ENCODE measurements around the gene RAB30. TPM values are rescaled to one million over a fixed set of nuclear protein-coding genes. Genes with fewer than 3 reads are reported as not detected.
"Not testable (repeated sequence)": the region's sequence is repeated elsewhere in the genome, so short reads cannot be mapped to it uniquely, and the experiment has no call there.

The RAB30 gene
- total RNA-seq, 1 donor from 2014 or later, result 18.6 TPM

GRCh38 chr11:82950502-82950901 lies 121.2 kb downstream of the RAB30 start:
- DNase-seq (ENCODE audit: extremely low read depth, low read depth, low spot score), result not testable (repeated sequence)

DNA sequence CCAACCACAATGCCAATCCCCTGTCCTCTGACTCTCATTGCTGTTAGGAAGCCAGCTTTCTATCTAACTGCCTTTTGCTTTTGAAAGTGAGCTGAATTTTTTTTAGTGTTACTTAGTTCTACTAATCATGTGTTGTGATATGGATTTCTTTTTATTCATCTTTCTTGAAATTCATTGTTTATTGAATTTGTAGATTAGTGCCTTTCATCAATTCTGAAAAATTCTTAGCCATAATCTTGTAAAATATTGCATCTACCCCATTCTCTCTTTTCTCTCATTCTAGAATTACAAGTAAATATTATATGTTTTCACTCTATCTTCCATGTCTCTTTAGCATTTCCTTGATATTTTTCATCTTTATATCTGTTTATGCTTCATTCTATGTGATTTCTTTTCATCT lies 122.3 kb downstream of the RAB30 start:
- no peak for DNase-seq (ENCODE audit: extremely low read depth, low read depth, low spot score)

- DNase-seq (ENCODE audit: extremely low read depth, low read depth, low spot score), result no peak
Measured at GRCh38 chr11:82945682-82946081, 126.0 kb downstream of the RAB30 start.

DNA sequence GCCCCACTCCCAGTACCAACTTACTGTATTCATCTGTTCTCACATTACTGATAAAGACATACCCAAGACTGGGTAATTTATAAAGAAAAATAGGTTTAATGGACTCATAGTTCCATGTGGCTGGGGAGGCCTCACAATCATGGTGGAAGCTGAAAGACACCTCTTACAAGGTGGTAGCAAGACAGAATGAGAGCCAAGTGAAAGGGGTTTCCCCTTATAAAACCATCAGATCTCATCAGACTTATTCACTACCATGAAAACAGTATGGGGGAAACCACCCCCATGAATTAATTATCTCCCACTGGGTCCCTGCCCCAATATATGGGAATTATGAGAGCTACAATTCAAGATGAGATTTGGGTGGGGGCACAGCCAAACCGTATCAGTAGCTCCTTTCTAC lies 126.7 kb downstream of the RAB30 start:
- DNase-seq (ENCODE audit: extremely low read depth, low read depth, low spot score), result not testable (repeated sequence)

DNA sequence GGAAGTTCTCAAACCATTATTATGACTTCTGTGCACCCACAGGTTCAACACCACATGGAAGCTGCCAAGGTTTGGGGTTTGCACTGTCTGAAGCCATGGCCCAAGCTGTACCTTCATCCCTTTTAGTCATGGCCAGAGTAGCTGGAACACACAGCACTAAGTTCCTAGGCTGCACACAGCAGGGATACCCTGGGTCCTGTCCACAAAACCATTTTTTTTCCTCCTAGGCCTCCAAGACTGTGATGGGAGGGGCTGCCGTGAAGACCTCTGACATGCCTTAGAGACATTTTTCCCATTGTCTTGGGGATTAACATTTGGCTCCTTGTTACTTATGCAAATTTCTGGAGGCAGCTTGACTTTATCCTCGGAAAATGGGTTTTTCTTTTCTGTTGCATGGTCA lies 127.5 kb downstream of the RAB30 start:
- DNase-seq (ENCODE audit: extremely low read depth, low read depth, low spot score), result no peak

GRCh38 chr11:82943430-82943829 lies 128.3 kb downstream of the RAB30 start:
- DNase-seq (ENCODE audit: extremely low read depth, low read depth, low spot score), result not testable (repeated sequence)

DNA sequence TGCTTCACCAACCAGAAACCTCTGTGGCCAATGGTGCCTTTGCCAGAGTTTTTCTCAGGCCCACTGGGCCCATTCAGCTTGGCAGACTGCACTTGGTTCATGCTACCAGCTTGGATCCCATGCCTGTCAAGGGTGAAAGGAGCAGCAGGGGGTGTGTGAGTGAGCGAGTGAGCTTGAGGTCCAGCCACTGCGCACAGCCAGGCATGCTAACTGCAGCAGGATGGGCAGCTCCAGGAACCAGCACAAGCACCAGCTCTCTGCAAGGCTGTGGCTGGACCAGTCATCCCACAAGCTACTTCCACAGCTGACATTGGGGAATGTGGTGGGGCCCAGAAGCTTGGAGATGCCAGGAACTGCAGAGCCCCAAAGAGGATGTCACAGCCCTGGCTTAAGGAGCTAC lies 129.3 kb downstream of the RAB30 start:
- DNase-seq (ENCODE audit: extremely low read depth, low read depth, low spot score), result no peak

DNA sequence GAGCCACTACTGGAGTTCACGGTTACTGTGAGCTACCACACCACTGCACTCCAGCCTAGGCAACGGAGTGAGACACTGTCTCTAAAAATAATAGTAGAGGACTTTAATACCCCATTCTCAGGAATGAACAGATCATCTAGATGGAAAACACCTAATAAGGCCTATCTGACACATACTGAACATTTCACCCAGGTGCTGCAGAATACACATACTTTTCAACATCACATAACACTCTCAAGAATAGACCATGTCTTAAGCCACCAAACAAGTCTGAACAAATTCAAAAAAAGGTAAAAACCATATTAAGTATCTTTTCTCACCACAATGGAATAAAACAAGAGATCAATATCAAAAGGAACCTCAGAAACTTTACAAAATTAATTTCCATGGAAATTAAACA lies 132.2 kb downstream of the RAB30 start:
- no peak for DNase-seq (ENCODE audit: extremely low read depth, low read depth, low spot score)

GRCh38 chr11:82937554-82937953 lies 134.1 kb downstream of the RAB30 start:
- DNase-seq (ENCODE audit: extremely low read depth, low read depth, low spot score), result no peak

DNA sequence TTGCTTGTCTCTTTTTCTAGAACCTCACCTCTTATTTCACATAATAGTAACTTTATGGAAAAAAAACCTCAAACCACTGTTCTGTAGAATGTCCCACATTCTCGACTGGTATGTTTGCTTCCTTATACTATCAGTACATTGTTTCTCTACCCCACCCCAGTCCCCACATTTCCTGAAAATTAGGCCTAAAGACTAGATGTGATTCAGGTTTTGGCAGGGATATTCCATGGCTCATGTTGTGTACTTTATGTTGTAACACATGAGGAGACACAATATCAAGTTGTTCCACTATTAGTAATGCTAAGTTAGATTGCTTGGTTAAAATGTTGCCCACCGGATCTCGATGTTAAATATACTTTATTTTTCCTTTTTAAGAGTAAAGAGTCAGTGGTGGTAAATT lies 135.4 kb downstream of the RAB30 start:
- DNase-seq (ENCODE audit: extremely low read depth, low read depth, low spot score), result peak; percentile 20

GRCh38 chr11:82932564-82932963 lies 139.1 kb downstream of the RAB30 start:
- DNase-seq (ENCODE audit: extremely low read depth, low read depth, low spot score), result no peak

DNA sequence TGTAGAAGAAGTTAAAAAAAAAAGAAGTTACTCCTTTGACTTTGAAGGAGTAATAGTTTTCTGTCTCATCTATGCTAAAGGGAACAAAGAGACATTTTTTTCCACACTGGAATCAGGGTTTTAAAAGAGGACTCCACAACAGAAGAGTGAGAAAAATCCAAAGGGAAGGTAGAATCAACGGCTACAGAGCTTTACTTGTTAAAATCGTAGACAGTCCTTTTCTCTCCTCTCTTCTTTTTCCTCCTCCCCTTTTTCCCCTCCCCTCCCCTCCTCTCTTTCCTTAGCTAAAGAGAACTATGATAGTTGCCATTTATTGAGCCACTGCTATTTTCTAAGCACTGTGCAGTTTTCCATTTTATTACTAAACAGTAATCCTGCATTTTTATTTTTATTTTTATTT lies 141.0 kb downstream of the RAB30 start:
- no peak for DNase-seq (ENCODE audit: extremely low read depth, low read depth, low spot score)

- no peak for DNase-seq (ENCODE audit: extremely low read depth, low read depth, low spot score)
Measured at GRCh38 chr11:82930229-82930628, 141.5 kb downstream of the RAB30 start.

- no peak for DNase-seq (ENCODE audit: extremely low read depth, low read depth, low spot score)
Measured at GRCh38 chr11:82929121-82929520, 142.6 kb downstream of the RAB30 start.

- no peak for DNase-seq (ENCODE audit: extremely low read depth, low read depth, low spot score)
Measured at GRCh38 chr11:82927264-82927880, 144.3 kb downstream of the RAB30 start.

DNA sequence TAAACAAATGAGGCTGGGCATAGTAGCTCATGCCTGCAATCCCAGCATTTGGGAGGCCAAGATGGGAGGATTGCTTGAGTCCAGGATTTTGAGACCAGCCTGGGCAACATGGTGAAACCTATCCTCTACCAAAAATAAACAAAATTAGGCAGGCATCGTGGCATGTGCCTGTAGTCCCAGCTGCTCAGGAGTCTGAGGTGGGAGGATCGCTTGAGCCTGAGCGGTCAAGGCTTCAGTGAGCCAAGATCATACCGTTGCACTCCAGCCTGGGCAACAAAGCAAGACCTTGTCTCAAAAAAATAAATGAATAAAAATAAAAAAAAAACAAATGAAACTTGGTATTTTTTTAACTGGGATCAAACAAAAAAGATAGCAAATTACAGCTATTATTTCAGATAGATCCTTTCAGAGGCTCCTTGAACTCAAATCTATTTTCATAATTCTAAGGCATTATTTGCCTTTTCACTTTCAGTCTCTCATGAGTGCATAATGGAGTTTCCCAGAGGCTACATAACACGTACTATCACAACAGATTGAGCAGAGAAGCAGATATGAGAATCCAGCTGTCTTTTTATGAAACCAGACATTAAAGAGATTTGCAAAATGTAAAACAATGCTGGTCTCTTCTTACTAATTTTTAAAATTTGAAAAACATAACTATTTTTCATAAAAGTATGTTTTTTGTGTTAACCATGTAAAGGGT lies 147.0 kb downstream of the RAB30 start:
- no peak for DNase-seq (ENCODE audit: extremely low read depth, low read depth, low spot score)

Other genes with a start within 250 kb of the RAB30 start
- 138 and 215 TPM in 2 replicates for gene PRCP, start 171.5 kb downstream of the RAB30 start, total RNA-seq
- gene DDIAS, start 170.2 kb downstream of the RAB30 start, total RNA-seq, result 1.2 and 4.2 TPM in 2 replicates
- gene PCF11, start 85.2 kb upstream of the RAB30 start, total RNA-seq, result 26.3 and 33.1 TPM in 2 replicates
- gene ANKRD42, start 121.8 kb upstream of the RAB30 start, total RNA-seq, result 3.3 and 7.5 TPM in 2 replicates
- gene CCDC90B, start 214.5 kb upstream of the RAB30 start, total RNA-seq, result 59.7 and 67.6 TPM in 2 replicates

All from glomerular endothelial cell (primary cell).